ENCODE data around the gene RPTOR. TPM values are rescaled to one million over a fixed set of nuclear protein-coding genes. Genes with fewer than 3 reads are reported as not detected.

Gene RPTOR
- total RNA-seq, 4 donors from 2014 or later, result 19.0 to 48.3 (median 27.3) TPM

DNA sequence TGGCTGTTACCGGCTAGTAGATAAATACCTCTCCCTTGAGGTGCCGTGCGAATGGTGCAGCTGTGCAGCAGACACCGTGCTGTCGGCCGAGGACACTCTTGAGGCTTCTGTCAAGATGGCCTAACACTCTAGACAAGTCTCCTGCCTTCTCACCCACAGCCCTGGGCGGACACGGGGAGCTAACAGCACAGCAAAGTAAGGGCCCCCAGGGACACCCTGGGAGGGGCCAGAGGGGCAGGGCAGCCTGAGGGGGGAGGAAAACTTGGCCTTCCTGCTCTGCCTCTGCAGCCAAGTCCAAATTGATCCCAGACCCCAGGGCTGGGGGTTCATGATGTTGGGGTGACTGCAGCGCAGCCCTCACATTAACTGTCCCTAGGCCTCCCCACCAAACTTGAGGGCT, 210.2 kb downstream of the RPTOR start:
- intact Hi-C loops (cut with DNase I; ENCODE audit: low total_unique reads), result no loop called here
- no peak for DNase-seq
- no peaks in the 10 kb centered on the region for H3K36me3 ChIP-seq
- no peaks in the 10 kb centered on the region for H3K9me3 ChIP-seq
- H3K27me3 ChIP-seq, result no peaks in the 10 kb centered on the region
- TF ChIP-seq, protein P1, sequence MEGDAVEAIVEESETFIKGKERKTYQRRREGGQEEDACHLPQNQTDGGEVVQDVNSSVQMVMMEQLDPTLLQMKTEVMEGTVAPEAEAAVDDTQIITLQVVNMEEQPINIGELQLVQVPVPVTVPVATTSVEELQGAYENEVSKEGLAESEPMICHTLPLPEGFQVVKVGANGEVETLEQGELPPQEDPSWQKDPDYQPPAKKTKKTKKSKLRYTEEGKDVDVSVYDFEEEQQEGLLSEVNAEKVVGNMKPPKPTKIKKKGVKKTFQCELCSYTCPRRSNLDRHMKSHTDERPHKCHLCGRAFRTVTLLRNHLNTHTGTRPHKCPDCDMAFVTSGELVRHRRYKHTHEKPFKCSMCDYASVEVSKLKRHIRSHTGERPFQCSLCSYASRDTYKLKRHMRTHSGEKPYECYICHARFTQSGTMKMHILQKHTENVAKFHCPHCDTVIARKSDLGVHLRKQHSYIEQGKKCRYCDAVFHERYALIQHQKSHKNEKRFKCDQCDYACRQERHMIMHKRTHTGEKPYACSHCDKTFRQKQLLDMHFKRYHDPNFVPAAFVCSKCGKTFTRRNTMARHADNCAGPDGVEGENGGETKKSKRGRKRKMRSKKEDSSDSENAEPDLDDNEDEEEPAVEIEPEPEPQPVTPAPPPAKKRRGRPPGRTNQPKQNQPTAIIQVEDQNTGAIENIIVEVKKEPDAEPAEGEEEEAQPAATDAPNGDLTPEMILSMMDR (IDR thresholded peaks at IDR 0.05), result no peak
- no peak for TF ChIP-seq POLR2A (IDR thresholded peaks at IDR 0.05)
- H3K4me3 ChIP-seq, result no peak overlapping the region
- no peak overlapping the region for H3K27ac ChIP-seq
- no peaks in the 10 kb centered on the region for H3K4me1 ChIP-seq

DNA sequence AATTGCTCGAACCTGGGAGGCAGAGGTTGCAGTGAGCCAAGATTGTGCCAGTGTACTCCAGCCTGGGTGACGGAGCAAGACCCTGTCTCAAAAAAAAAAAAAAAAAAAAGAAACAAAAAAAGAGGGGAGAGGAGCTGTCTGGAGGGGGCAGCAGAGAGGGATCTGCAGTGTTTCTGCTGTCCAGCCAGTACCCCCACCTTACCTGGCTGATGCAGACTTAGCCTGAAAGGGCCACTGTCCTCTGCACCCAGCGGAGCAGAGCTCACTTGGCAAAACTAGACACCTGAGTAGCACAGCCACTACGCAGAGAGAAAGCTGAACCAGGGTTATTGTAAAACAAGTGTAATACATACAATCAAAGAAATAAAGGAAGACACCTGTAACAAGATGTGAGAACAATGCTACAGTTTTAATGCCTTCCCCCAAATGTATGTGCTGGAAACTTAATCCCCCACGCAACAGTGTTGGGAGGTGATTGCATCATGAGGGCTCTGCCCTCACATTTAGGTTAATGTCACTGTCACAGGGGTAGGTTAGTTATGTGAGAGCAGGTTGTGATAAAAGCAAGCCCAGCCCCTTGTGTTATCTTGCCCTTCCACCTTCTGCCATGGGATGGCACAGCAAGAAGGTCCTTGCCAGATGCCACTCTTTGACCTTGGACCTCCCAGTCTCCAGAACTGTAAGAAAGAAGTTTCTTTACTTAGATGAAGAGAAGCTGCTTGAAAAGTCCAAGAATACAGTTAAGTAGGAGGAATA, 211.2 kb downstream of the RPTOR start:
- Histone ChIP-seq H3K27ac (no peak overlapping the region), H3K36me3 (no peaks in the 10 kb centered on the region), H3K4me1 (no peaks in the 10 kb centered on the region), H3K9me3 (no peaks in the 10 kb centered on the region), H3K27me3 (no peaks in the 10 kb centered on the region), H3K4me3 (no peak overlapping the region)
- no peak for TF ChIP-seq POLR2A (IDR thresholded peaks at IDR 0.05)
- TF ChIP-seq, protein P1 (IDR thresholded peaks at IDR 0.05), result no peak
- intact Hi-C loops (cut with DNase I; ENCODE audit: low total_unique reads), result no loop called here
- no peak for DNase-seq

DNA sequence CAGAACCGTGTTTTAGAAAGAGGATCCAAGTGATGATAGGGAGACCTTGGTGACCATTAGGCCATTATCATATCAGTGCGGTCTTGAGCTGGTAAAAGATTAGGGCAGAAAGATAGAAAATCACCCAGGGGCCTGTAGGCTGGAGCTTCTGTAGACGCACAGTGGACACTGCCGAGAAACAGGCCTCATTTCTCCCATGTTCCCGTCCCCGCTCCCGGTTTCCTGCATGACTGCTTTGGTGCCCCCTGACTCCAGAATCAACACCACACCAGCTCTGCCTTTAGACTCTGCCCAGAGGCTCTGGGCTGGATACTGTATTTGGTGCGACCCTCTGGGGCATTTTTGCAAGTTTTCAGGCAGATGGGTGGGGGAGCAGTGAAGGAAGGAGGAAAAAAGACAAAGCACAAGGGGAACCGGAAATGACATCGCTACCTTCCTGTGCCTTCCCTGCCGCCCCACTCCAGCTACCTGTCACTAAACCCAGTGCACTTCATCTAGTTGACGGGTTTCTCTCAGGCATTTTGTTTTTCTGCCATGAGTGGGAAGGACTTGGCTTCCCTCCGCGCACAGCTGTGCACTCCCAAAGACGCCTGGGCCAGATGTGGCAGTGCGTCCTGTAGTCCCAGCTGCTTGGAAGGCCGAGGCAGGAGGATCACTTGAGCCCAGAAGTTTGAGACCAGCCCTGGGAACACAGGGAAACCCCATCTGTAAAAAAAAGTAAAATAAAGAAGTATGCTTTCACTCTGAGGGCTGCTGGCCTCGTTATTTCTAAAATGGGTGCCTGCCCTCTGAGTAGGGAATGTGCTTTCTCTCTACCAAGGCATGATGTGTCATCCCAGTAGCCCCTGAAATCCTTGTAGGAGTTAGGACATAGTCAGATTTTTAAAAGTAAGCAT, 214.1 kb downstream of the RPTOR start:
- DNase-seq, result peak in 1 of 2 donors; percentile 45
- TF ChIP-seq, protein P1 (IDR thresholded peaks at IDR 0.05), result no peak
- no peak for TF ChIP-seq POLR2A (IDR thresholded peaks at IDR 0.05)
- peak overlapping the region; percentile 46 to 61 for H3K27ac ChIP-seq

DNA sequence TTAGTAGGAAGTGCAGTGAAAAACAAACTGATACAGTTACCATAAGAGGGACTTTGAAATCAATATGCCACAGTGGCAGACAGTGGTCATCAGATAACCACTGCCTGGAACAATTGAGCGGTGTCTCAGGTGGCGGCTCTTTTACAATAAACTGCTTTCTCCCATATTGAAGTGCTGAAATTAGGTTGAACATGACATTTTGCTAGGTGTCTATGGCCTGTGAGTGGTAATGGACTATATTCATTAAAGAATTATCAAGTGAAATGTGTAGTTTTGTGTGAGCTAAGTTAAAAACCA, 214.7 kb downstream of the RPTOR start:
- no peaks in the 10 kb centered on the region for H3K4me1 ChIP-seq
- TF ChIP-seq, protein P1 (IDR thresholded peaks at IDR 0.05), result no peak
- no peak for TF ChIP-seq POLR2A (IDR thresholded peaks at IDR 0.05)
- no peaks in the 10 kb centered on the region for H3K27me3 ChIP-seq
- DNase-seq, result no peak
- intact Hi-C loops (cut with DNase I; ENCODE audit: low total_unique reads), result no loop called here
- no peaks in the 10 kb centered on the region for H3K9me3 ChIP-seq
- H3K27ac ChIP-seq, result peak overlapping the region; percentile 46 to 61
- no peaks in the 10 kb centered on the region for H3K36me3 ChIP-seq
- H3K4me3 ChIP-seq, result no peak overlapping the region

More for the DNA sequence above, 214.1 kb downstream of the RPTOR start:
- no peaks in the 10 kb centered on the region for H3K4me1 ChIP-seq
- H3K36me3 ChIP-seq, result no peaks in the 10 kb centered on the region
- H3K27me3 ChIP-seq, result no peaks in the 10 kb centered on the region
- no peaks in the 10 kb centered on the region for H3K9me3 ChIP-seq
- intact Hi-C loops (cut with DNase I; ENCODE audit: low total_unique reads), result no loop called here
- H3K4me3 ChIP-seq, result no peak overlapping the region

DNA sequence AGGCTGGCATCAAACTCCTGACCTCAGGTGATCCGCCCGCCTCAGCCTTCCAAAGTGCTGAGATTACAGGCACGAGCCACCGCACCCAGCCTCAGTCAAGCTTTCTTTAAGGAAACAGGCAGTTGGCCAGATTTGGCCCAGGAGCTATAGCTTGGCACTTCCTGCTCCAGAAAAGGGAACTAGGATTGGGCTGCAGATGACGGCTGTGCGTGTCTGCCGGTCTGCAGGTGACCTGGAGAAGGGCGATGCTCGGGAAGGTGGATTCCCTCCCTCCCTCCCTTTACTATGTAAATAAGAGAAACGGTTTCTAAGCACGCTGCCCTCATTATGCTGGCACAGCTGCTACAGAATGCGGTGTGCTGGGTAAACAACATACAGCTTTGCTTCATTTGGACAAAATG, 215.9 kb downstream of the RPTOR start:
- intact Hi-C loops (cut with DNase I; ENCODE audit: low total_unique reads), result no loop called here
- no peak for DNase-seq
- H3K4me1 ChIP-seq, result no peaks in the 10 kb centered on the region
- H3K27me3 ChIP-seq, result no peaks in the 10 kb centered on the region
- no peak overlapping the region for H3K27ac ChIP-seq
- H3K9me3 ChIP-seq, result no peaks in the 10 kb centered on the region
- no peak overlapping the region for H3K4me3 ChIP-seq
- no peaks in the 10 kb centered on the region for H3K36me3 ChIP-seq
- TF ChIP-seq POLR2A (IDR thresholded peaks at IDR 0.05), result no peak
- TF ChIP-seq, protein P1 (IDR thresholded peaks at IDR 0.05), result no peak
